Right atrium auricular region (tissue), 2 donors: ENCODE results near the gene DNAH3. TPM values are rescaled to one million over a fixed set of nuclear protein-coding genes. Genes with fewer than 3 reads are reported as not detected.

Experiments used
- DNase-seq: peaks from one replicate; pipeline ENCODE4 v3.0.0-alpha.2; 2019; ENCODE audit warnings: low spot score
- H3K27ac ChIP-seq, 2 donors: fragments of 200-600 bp; sonication (generic); 1 replicate in 1 of 2; 2 replicates in 1 of 2; pipeline ENCODE4 v1.5.1; 2016 to 2019
- H3K27me3 ChIP-seq, 2 donors: fragments of 200-600 bp; sonication (generic); one replicate each; pipeline versions ENCODE4 v1.5.1 to v1.6.0; 2017 to 2019
- H3K36me3 ChIP-seq: fragments of 200-600 bp; sonication (generic); one replicate; pipeline ENCODE4 v1.5.1; 2016
- H3K4me1 ChIP-seq, 2 donors: fragments of 200-600 bp; sonication (generic); one replicate each; pipeline versions ENCODE4 v1.5.1 to v1.6.0; 2017 to 2019
- H3K4me3 ChIP-seq, 2 donors: fragments of 200-600 bp; sonication (generic); 1 replicate in 1 of 2; 2 replicates in 1 of 2; pipeline ENCODE4 v1.5.1; 2017 to 2019; ENCODE audit warnings: mild to moderate bottlenecking in 1 of 2, moderate library complexity in 1 of 2
- H3K9me3 ChIP-seq, 2 donors: fragments of 200-600 bp; sonication (generic); one replicate each; pipeline ENCODE4 v1.5.1; 2019
- total RNA-seq, 2 donors: library from RNA; depleted of rRNA; stranded (reverse); fragments of >200 nt; gene quantifications; one replicate each; pipeline ENCODE4 v1.1.0, GENCODE V29; 2016
- TF ChIP-seq, protein P1 (sequence below), 2 donors: fragments of 200-600 bp; sonication (generic); IDR thresholded peaks; one replicate each; pipeline ENCODE4 v1.5.1; 2019; ENCODE audit warnings: antibody characterized with exemption in 2 of 2

The DNAH3 gene
- total RNA-seq, 2 donors from 2014 or later: 0.20 TPM; not detected in 1

- no peaks in the 10 kb centered on the region for H3K9me3 ChIP-seq
- peaks cover 28% of the 10 kb centered on the region for H3K36me3 ChIP-seq
- no peaks in the 10 kb centered on the region for H3K27me3 ChIP-seq
- no peak for DNase-seq
- peaks cover 0 to 6% of the 10 kb centered on the region in 2 donors for H3K4me1 ChIP-seq
- TF ChIP-seq, protein P1, sequence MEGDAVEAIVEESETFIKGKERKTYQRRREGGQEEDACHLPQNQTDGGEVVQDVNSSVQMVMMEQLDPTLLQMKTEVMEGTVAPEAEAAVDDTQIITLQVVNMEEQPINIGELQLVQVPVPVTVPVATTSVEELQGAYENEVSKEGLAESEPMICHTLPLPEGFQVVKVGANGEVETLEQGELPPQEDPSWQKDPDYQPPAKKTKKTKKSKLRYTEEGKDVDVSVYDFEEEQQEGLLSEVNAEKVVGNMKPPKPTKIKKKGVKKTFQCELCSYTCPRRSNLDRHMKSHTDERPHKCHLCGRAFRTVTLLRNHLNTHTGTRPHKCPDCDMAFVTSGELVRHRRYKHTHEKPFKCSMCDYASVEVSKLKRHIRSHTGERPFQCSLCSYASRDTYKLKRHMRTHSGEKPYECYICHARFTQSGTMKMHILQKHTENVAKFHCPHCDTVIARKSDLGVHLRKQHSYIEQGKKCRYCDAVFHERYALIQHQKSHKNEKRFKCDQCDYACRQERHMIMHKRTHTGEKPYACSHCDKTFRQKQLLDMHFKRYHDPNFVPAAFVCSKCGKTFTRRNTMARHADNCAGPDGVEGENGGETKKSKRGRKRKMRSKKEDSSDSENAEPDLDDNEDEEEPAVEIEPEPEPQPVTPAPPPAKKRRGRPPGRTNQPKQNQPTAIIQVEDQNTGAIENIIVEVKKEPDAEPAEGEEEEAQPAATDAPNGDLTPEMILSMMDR (IDR thresholded peaks at IDR 0.05): no peak
- no peak overlapping the region for H3K4me3 ChIP-seq
- no peak overlapping the region for H3K27ac ChIP-seq
Measured at GRCh38 chr16:21184834-21185233, 34.2 kb upstream of the DNAH3 start.

GRCh38 chr16:21183995-21184394, 33.3 kb upstream of the DNAH3 start:
- Histone ChIP-seq H3K36me3 (peaks cover 37% of the 10 kb centered on the region), H3K9me3 (no peaks in the 10 kb centered on the region), H3K27ac (no peak overlapping the region), H3K27me3 (no peaks in the 10 kb centered on the region), H3K4me1 (peaks cover 0 to 6% of the 10 kb centered on the region in 2 donors), H3K4me3 (no peak overlapping the region)
- DNase-seq: no peak
- TF ChIP-seq, protein P1 (IDR thresholded peaks at IDR 0.05): no peak

GRCh38 chr16:21179983-21180365, 29.3 kb upstream of the DNAH3 start:
- H3K27me3 ChIP-seq: no peaks in the 10 kb centered on the region
- H3K4me1 ChIP-seq: no peaks in the 10 kb centered on the region
- TF ChIP-seq, protein P1 (IDR thresholded peaks at IDR 0.05): no peak
- H3K9me3 ChIP-seq: no peaks in the 10 kb centered on the region
- H3K36me3 ChIP-seq: peaks cover 69% of the 10 kb centered on the region
- H3K4me3 ChIP-seq: no peak overlapping the region
- H3K27ac ChIP-seq: peak overlapping the region in 1 of 2 donors; percentile 33
- DNase-seq: no peak

DNA sequence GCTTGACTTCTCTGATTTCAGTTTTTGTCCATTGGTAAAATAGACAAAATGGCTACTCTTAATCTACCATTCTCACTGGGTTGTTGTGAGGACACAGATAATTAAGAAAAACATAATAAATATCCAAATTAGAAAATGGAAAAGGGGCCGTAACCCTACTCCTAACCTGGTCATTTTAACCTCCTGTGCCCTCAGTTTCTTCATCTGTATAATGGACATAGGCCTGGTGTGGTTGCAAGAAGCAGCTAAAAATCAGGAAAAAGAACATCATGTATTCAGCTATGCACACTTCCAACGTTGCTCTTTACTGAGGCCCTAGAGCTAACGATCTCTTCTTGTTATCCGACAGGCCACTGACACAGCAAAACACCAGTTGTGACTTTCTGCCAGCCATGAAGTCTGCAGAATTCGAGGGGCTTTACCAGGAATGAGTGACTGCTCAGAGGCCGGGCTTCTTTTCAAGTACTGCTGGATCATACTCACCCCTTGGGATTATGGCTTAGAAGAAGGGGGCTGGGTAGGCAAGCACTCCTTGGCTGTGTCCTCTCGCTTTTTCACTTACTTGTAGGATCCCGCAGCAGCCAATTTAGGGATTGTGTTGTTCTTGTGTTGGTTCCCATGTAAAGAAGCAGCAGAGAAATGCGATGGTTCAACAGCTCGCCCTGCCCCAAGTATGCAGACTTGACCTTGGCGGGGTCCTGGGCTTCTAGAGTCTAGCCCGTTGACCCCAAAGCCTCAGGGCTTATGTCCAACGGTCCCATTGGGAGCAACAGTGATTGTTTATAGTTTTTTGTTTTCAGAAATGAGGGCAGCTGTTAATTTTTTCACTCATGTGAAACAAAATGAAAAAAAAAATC, 28.7 kb upstream of the DNAH3 start:
- no peak for DNase-seq

GRCh38 chr16:21175397-21175796, 24.8 kb upstream of the DNAH3 start:
- H3K36me3 ChIP-seq: peaks cover 90% of the 10 kb centered on the region
- no peaks in the 10 kb centered on the region for H3K27me3 ChIP-seq
- H3K9me3 ChIP-seq: no peaks in the 10 kb centered on the region
- TF ChIP-seq, protein P1 (IDR thresholded peaks at IDR 0.05): no peak
- no peak for DNase-seq
- H3K4me3 ChIP-seq: no peak overlapping the region
- no peaks in the 10 kb centered on the region for H3K4me1 ChIP-seq
- no peak overlapping the region for H3K27ac ChIP-seq

More for the DNA sequence above, 28.7 kb upstream of the DNAH3 start:
- no peaks in the 10 kb centered on the region for H3K27me3 ChIP-seq
- TF ChIP-seq, protein P1 (IDR thresholded peaks at IDR 0.05): no peak
- H3K9me3 ChIP-seq: no peaks in the 10 kb centered on the region
- H3K27ac ChIP-seq: peak overlapping the region; percentile 10 to 33
- peaks cover 76% of the 10 kb centered on the region for H3K36me3 ChIP-seq
- H3K4me3 ChIP-seq: no peak overlapping the region
- no peaks in the 10 kb centered on the region for H3K4me1 ChIP-seq
